Left lobe of liver (tissue), 2 donors: ENCODE data around the gene ALG11. TPM values are rescaled to one million over a fixed set of nuclear protein-coding genes. Genes with fewer than 3 reads are reported as not detected.
"Not testable (repeated sequence)": the region's sequence is repeated elsewhere in the genome, so short reads cannot be mapped to it uniquely, and the experiment has no call there.

Experiments
- ATAC-seq: fragments of 200-7000 bp; cut with Tn5 transposase; one replicate; pipeline ENCODE4 v1.9.1; 2020; ENCODE audit warnings: mild to moderate bottlenecking, moderate library complexity
- DNase-seq: peaks from one replicate; pipeline ENCODE4 v3.0.0-alpha.2; 2020; ENCODE audit warnings: low spot score
- total RNA-seq: library from RNA; stranded (reverse); gene quantifications from one replicate; pipeline ENCODE4 v1.2.1, GENCODE V29; 2021
- donor health status: DM: no; HTN: no; CAD: no; lungs with moderate emphysema.
- donor health status: DM: no; HTN: yes; CAD: no.

ALG11 gene
- total RNA-seq, 1 donor from 2014 or later, result 25.4 TPM

DNA sequence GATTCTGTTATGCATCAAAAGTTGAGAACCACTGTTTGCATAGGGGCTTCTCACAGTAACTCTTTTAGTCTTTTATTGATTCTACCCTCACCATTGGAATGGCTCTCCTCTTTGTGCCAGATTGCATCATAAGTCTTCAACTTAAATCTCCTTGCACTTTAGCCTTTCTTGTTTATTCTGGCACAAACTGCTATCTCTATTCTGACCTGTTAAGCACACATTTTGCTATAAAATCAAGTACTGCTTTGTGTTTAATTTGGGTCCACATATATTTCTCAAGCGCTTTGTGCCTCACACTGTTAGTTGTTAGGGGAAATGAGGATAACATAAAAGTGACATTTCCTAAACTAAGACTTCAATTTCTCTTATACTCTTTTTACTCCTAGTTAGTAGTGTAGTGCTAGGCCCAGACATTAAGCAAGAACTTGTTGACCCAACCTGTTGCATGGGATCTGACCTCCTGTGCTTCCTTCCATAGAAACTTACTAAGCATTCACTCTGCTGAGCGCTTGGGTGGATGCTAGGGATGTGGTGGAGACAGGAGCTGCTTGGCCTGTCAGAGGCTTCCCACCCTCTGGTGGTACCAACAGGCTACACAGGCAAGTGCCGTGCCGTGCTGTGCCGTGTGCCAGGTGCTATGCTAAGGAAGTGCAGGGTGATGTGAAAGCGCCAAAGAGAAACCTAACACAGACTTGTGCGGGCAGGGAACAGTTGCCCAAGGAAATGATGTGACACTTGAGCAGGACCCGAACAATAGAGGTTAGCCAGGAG lies 13.5 kb downstream of the ALG11 start:
- ATAC-seq, result peak; percentile 88
- DNase-seq, result peak; percentile 51

DNA sequence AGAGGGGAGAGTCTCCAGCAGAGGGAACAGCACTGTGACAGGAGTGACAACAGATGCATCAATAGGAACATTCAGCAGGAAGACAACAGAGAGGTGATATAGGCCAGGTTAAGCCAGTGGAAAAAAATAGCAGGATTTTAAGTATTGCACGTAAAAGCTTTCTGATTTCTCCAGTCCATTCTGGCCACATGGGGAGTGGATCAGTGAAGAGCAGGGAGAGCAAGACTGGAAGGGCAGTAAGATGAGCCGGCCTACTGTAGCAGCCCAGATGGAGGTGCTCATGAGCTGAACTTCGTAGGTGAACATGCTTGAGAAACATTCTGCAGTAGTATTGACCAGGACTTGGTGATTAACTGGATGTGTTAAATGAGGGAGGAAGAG lies 14.0 kb downstream of the ALG11 start:
- DNase-seq, result no peak
- ATAC-seq, result peak; percentile 25

DNA sequence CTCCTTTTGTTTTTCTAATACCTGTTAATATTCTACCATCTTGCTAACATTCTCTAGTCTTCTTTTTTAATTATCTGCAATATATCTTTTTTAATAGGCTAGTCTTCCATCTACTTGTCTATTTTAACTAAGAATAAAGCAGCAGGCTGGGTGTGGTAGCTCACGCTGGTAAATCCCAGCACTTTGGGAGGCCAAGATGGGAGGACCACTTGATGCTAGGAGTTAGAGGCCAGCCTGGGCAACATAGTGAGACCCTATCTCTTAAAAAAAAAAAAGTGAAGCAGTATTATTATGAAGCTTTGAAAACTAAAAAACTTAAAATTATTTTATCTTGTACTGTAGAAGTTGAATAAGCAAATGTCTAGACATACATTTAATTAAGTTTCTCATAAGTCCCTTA lies 15.6 kb downstream of the ALG11 start:
- ATAC-seq, result no peak
- no peak for DNase-seq

DNA sequence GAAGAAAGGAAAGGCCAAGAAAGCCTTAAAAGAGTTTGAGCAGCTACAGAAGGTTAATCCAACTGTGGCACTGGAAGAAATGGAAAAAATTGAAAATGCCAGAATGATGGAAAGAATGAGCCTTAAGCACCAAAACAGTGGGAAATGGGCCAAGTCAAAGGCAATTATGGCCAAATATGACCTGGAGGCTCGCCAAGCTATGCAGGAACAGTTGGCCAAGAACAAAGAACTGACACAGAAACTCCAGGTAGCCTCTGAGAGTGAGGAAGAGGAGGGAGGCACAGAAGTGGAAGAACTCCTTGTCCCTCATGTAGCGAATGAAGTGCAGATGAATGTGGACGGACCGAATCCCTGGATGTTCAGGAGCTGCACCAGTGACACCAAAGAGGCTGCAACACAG lies 17.4 kb downstream of the ALG11 start:
- ATAC-seq (no peak), DNase-seq (no peak)

DNA sequence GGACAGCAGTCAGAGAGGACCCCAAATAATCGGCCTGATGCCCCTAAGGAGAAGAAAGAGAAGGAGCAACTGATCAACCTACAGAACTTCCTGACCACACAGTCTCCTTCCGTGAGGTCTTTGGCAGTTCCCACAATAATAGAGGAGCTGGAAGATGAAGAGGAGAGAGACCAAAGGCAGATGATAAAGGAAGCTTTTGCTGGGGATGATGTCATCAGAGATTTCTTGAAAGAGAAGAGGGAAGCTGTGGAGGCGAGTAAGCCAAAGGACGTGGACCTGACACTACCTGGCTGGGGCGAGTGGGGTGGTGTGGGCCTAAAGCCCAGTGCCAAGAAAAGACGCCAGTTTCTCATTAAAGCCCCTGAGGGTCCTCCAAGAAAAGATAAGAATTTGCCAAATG lies 18.2 kb downstream of the ALG11 start:
- not testable (repeated sequence) for DNase-seq, ATAC-seq

DNA sequence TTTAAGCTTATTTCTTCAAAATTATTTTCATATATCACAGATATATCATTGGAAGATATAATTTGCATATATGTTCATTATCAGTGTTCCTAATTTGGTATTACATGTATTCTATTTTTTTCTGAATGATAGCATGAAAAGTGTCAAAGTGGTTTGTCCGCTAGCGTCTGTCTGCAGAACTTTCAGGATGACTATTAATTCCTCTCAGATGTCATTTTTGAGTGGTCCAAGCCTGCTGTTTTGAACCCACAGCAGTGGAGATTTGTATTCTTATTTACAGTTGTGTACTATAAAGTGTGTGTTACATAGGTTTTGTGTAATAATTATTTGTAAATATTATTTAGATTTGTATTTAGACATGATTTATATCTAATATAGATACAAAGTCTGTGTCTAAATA lies 20.8 kb downstream of the ALG11 start:
- no peak for DNase-seq
- ATAC-seq, result no peak

DNA sequence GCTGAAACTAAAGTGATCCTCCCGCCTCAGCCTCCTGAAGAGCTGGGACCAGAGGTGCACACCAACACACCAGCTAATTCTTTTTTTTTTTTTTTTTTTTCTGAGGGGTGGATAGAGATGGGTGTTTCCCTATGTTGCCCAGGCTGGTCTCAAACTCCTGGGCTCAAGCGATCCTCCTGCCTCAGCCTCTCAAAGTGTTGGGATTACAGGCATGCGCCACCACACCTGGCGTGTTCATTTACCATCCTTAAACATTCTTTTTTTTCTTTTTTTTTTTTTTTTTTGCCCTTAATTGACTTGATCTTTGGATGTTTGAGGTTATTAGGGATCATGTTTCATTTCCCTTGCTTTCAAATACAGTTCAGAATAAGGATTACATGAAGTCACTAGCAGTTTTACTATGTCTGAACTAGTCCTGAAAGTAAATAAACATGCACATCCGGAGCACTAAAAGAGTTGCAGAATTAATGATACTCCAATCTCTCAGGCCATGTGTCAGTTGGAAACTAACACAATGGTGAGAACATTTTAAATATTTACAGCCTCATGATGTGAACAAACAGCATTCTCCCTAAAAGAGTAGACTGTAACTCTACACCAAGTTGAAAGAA lies 22.5 kb downstream of the ALG11 start:
- ATAC-seq (no peak), DNase-seq (no peak)

DNA sequence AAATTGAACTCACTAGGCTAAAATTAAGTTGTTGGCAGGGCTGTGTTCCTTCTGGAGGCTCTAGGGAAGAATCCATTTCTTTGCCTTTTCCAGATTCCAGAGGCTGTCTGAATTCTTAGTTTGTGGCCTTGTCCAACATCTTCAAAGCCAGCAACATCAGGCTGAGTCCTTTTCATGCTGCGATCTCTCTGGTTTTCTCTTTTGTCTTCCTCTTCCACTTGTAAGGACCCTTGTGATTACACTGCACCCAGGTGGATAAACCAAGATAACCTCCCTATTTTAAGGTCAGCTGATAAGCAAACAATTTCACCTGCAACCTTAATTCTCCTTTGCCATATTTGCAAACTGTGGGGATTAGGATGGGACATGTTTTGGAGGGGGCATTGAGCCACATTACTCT lies 23.8 kb downstream of the ALG11 start:
- ATAC-seq (no peak), DNase-seq (no peak)

DNA sequence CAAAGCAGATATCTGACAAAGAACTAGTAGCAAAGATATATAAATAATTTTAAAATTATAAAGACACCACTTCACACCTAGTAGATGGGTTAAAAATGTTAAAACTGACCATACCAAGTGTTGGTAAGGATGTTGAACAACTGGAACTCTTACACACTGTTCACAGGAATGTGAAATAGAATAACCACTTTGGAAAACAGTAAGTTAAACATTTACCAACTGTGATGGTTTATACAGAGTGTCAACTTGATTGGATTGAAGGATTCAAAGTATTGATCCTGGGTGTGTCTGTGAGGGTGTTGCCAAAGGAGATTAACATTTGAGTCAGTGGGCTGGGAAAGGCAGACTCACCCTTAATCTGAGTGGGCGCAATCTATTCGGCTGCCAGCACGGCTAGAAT lies 31.5 kb downstream of the ALG11 start:
- DNase-seq (no peak), ATAC-seq (no peak)

DNA sequence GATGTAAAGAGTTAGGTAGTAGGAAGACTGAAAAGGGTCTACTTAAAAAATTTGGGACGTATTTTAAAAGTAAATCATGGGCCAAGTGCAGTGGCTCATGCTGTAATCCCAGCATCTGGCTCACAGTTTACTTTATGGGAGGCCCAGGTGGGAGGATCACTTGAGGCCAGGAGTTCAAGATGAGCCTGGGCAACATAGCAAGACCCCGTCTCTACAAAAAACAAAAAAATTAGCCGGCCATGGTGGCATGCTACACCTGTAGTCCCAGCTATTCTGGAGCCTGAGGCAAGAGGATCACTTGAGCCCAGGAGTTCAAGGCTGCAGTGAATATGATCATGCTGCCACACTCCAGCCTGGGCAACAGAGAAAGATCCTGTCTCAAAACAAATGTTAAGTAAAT lies 35.3 kb downstream of the ALG11 start:
- ATAC-seq (no peak), DNase-seq (no peak)

DNA sequence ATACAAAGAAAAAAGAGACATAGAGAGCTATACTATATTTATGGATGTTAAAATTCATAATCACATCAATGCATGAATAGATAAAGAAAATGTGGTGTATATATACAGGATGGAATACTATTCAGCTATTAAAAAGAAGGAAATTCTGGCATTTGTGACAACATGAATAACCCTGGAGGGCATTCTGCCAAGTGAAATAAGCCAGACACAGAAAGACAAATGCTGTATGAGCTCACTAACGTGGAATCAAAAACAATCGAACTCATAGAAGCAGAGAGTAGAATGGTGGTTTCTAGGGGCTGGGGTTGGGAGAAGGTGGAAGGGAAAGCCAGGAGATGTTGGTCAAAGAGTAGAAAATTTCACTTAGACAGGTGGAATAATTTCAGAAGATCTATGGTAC lies 36.3 kb downstream of the ALG11 start:
- no peak for ATAC-seq
- DNase-seq, result no peak

DNA sequence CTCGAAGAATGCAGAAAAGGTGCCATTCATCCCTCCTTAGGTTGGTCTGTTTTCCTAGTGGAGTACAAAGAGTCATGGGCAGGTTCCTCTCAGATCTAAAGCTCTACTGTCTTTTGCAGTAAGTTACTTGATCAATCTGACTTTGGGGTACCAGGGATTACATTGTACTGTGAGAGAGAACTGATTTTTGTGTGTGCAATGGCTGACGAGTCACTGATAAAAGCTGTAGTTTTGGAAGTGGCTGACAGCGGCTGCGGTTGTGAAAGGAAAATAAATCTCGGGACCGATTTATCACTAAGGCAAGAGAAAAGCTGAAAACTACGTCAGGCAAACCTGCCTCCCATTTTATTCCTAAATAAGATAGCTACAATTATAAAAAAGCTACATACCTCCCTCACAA lies 39.2 kb downstream of the ALG11 start:
- ATAC-seq (no peak), DNase-seq (no peak)

DNA sequence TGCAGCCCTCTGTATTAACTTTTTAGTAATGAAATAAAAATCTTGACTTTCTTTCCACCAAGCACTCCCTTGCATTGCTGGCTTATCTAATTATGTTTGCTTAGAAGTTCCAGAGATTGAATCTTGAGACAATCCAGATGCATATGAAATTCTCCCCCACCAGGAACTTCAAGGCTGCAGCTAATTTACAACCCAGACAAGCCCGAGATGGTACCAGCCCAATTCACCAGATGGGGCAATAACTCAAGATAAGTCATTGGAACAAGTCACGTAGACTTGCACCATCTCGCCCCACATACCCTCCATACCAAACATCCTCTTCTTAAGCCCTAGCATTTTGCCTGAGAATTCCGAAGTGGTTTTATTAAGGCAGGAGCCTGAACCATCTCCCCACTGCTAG lies 41.3 kb downstream of the ALG11 start:
- ATAC-seq (no peak), DNase-seq (no peak)

DNA sequence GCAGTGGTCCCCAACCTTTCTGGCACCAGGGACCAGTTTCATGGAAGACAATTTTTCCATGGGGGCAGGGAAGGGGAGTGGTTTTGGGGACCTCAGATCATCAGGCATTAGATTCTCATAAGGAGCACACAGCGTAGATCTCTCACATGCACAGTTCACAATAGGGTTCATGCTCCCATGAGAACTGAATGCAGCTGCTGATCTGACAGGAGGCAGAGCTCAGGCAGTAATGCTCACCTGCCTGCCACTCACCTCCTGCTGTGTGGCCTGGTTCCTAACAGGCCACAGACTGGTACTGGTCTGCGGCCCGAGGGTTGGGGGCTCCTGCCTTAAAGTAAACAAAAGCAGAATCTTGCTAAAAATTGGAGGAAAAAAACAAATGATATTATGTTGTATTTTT lies 48.9 kb downstream of the ALG11 start:
- not testable (repeated sequence) for DNase-seq, ATAC-seq

DNA sequence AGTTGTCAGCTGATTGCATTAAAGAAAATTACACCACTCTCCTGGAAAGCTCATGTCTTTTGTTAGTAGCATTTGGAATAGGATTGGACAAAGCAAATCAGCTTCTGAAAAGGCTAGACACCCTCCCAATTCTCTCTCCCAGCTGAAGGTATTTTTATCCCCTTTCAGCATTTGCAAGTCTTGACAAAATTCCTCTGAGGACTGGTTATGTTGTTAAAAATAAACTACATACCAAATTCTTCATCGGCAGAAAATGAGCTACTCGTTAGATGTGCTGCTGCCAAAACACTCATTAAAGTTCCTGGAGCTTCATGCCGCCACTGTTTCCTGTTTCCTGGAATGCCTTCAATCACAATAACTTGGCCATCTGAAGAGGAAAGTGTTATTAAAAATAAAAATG lies 49.4 kb downstream of the ALG11 start:
- ATAC-seq (no peak), DNase-seq (no peak)

DNA sequence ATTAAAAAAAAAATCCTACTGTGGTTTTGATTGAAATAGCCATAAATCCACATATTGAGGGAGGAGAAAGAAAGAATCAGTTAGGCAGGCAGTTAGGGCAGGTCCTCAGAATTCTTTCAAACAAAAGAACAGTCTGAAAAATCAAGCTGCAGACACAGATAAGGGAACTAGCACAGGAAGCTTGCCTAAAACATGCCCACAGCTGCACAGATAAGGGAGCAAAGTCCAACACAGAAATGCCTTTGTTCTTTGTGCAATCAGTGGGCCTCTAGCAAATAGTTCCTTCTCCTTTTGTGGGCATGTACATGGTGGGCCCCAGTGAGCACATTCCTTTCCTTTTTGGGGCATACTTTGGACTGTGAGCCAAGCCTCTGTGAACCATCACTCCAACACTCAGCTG lies 55.0 kb downstream of the ALG11 start:
- ATAC-seq (no peak), DNase-seq (no peak)

DNA sequence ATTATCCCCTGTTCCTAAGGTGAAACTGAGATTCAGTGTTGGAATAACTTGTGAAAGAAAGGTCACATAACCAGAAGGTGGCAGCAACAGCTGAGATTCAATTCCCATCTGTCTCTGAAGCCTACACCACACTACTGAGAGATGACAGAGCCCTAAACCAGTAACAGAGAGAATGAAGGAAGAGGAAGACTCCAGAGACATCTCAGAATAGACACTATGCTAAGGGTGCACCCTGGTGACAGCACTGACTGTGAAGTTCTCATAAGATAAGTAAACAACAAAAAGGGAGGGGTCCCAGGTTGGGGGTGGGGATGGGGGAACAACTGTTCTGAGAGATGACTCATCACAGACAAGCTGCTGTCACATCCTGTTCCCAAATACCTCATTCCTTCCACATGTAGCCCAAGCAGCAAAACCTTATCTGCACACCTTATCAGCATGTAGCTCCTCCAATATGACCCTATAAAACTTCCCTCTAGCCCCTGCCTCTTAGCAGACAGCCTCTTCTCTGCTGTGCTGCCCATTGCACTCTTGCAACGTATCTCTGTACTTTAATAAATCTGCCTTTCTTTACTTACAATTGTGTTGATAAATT lies 58.8 kb downstream of the ALG11 start:
- ATAC-seq, result peak; percentile 92

More for the DNA sequence above, 58.8 kb downstream of the ALG11 start:
- no peak for DNase-seq

Other genes starting within 250 kb of the ALG11 start
- 14.8 TPM for gene DHRS12, start 208.2 kb upstream of the ALG11 start, total RNA-seq
- 0.48 TPM for gene TMEM272, start 167.2 kb upstream of the ALG11 start, total RNA-seq
- not detected for gene CCDC70, start 150.4 kb upstream of the ALG11 start, total RNA-seq
- 32.2 TPM for gene ATP7B, start 948 bp upstream of the ALG11 start, total RNA-seq
- 7.9 TPM for gene UTP14C, start 12.3 kb downstream of the ALG11 start, total RNA-seq
- gene NEK5, start 116.7 kb downstream of the ALG11 start, total RNA-seq, result 0.05 TPM
- 3.8 TPM for gene NEK3, start 147.2 kb downstream of the ALG11 start, total RNA-seq